GM19023 (cell line): ENCODE results near the gene NABP2.
A peak's percentile ranks its signal among the peaks of the same experiment; 100 is the strongest.
"Not testable (repeated sequence)": the region's sequence is repeated elsewhere in the genome, so short reads cannot be mapped to it uniquely, and the experiment has no call there.

Experiments
- ATAC-seq: cut with Tn5 transposase; IDR thresholded peaks from one replicate; pipeline ENCODE4 v1.9.1; 2021; ENCODE audit warnings: mild to moderate bottlenecking, moderate library complexity; ENCODE audit not compliant: unreplicated experiment

NABP2 gene

DNA sequence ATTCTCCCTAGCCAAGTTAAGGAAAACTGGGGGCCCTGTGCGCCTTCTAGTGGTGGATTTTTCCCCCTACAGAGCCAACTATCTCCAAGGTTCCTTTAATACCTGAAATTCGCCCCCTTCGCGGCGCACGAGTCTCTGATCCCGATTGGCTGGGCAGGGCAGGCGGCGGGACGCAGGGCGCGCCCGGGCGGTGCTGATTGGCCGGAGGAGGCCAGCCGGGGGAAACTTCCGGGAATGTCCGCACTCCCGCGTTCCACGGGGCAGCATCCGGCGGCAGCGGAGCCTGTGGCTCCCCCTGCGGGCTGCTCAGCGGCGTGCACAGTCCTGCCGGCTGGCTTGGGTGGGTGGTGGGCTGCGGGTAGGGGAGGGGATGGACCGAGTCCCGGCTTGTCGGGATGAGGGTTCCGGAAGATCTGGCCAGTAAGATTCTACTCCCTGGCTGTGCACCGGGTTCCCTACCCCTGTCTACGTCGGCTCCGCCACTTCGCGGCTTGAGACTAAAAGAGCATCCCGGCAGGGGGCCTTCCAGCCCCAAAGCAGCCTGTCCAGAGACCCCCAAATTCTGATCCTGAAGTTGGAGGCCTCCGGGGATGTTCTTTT is at the start of gene NABP2:
NABP2 (plus strand) TSS at position 241 of the 600 bp plus-strand sequence. CDS start 515 bp downstream, outside the sequence.
- peak; percentile 70 for ATAC-seq

- ATAC-seq, result no peak
Measured at GRCh38 chr12:56178347-56178746, 45.8 kb upstream of the NABP2 start.

GRCh38 chr12:56186957-56187356 is 37.2 kb upstream of the NABP2 start:
- ATAC-seq, result no peak

GRCh38 chr12:56188131-56188777 is 35.9 kb upstream of the NABP2 start:
- no peak for ATAC-seq

GRCh38 chr12:56188778-56189098 is 35.4 kb upstream of the NABP2 start:
- no peak for ATAC-seq

- peak; percentile 67 for ATAC-seq
Measured at GRCh38 chr12:56189099-56189917, 34.8 kb upstream of the NABP2 start, which contains the start of gene SMARCC2. SMARCC2 (minus strand) TSS chr12:56189483; CDS start chr12:56189461, 22 bp downstream.

DNA sequence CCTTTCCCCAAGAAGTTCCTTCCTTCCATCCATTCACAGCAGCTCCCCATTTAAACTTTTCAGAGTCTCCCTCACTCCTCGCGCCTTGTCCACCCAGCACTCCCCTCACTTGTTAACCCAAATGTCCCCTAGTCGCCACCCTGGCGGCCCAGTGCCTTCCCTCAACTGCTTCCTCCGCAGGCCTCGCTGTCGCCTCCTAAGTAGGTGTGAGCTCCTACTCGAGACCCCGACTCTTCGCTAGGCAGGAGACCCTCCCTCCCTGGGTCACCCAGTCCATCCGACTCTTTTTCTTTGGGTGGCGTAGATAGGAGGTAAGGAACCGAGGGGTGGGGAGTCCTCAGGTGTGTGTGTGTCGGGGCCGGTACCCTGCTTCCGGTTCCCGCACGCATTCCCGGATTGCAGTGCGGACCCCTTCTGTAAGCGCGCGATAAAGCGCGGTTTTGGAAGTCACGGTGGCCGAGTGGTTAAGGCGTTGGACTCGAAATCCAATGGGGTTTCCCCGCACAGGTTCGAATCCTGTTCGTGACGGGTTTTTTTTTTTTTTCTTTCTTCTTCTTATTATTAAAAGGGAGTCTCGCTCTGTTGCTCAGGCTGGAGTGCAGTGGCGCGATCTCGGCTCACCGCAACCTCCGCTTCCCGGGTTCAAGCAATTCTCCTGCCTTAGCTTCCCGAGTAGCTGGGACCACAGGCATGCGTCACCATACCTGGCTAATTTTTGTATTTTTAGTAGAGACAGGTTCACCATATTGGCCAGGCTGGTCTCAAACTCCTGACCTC is 34.0 kb upstream of the NABP2 start:
- ATAC-seq, result peak; percentile 30

- ATAC-seq, result no peak
Measured at GRCh38 chr12:56190695-56191155, 33.4 kb upstream of the NABP2 start.

DNA sequence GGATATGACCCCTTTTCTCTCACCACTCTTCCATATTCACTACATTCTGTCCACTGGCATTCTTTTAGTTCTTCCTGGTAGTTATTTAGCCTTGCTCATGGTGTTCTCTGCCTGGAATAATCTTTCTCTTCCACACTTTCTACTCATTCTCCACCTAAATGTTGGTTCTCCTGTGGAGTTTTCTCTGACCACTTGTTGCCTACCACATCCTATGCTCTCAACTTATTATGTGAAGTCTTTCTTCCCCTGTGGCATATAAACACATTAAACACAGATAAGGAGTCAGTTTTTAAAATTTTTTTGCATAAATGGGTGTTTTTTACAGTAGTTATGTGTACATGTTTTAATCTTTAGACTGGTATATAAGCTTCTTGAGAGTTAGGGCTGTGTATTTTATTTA is 31.6 kb upstream of the NABP2 start:
- ATAC-seq, result no peak

GRCh38 chr12:56193025-56193578 is 31.0 kb upstream of the NABP2 start:
- no peak for ATAC-seq

- ATAC-seq, result not testable (repeated sequence)
Measured at GRCh38 chr12:56196818-56197550, 27.2 kb upstream of the NABP2 start.

GRCh38 chr12:56197921-56198635 is 26.1 kb upstream of the NABP2 start:
- no peak for ATAC-seq

DNA sequence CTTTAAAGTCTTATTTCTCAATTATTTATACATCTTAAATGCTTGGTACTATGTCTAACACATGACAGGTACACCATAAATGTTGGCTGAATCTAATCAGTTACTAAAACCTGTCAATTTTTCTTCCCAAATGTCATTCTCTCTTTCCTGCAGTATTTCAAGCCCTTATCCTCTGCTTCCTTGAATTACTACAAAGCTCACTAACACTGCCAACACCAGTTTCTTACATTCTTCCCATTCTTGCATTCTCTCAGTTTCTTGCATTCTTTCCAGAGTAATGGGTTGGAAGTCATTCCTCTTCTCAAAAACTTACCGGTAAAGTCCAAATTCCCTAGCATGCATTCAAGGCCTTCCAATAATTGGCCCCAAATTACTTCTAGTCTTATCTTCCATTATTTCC is 25.3 kb upstream of the NABP2 start:
- ATAC-seq, result no peak

DNA sequence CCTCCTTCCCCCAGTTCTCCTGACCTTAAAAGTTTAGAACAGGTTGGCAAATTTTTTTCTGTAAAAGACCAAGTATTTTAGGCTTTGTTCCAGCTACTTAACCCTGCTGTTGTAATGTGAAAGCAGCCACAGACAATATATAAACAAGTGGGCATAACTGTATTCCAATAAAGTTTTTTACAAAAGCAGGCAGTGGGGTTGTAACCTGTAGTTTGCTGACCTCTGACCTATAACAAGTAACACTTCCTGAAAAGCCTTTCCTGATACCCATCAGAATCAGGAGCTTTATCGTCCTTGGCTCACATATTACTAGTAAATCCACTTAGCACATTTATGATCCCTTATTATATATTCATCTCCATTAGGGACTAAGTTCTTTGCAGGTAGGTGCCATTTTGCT is 21.8 kb upstream of the NABP2 start:
- ATAC-seq, result no peak

DNA sequence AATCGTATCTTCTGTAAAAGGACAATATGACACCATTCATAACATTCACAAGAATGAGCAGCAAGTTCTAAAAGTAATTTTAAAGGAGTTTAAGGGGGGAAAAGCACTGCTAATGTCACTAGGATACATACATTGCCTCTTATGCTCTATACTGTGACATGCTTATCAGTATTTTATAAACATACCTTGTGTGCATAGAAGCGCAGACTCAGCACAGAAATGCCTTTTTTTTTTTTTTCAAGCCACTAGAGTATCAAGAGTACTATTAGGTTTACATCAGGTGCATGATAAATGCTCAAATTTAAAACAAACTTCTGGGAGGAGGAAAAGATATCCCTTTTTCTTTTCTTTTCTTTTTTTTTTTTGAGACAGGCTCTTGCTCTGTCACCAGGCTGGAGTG is 21.3 kb upstream of the NABP2 start:
- no peak for ATAC-seq

DNA sequence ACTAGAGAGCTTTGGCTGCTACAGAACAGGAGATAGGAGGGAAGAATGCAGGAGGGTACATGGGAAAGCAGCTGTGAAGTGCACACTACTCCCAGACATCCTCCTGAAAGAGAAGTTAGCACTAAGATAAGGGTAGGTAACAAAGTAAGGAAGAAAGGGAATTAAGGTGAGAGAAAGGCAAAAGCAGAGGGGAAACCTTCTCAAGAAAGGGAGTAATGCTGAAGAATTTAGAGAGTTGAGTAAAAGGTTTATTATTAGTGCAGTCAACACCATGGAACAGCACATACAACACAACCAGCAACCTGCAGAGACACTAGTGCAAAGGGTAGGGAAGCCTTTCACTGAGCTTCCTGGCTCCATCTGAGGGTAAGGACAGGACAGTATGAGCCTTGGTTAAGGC is 19.9 kb upstream of the NABP2 start:
- no peak for ATAC-seq

- ATAC-seq, result no peak
Measured at GRCh38 chr12:56205445-56205844, 18.7 kb upstream of the NABP2 start.

DNA sequence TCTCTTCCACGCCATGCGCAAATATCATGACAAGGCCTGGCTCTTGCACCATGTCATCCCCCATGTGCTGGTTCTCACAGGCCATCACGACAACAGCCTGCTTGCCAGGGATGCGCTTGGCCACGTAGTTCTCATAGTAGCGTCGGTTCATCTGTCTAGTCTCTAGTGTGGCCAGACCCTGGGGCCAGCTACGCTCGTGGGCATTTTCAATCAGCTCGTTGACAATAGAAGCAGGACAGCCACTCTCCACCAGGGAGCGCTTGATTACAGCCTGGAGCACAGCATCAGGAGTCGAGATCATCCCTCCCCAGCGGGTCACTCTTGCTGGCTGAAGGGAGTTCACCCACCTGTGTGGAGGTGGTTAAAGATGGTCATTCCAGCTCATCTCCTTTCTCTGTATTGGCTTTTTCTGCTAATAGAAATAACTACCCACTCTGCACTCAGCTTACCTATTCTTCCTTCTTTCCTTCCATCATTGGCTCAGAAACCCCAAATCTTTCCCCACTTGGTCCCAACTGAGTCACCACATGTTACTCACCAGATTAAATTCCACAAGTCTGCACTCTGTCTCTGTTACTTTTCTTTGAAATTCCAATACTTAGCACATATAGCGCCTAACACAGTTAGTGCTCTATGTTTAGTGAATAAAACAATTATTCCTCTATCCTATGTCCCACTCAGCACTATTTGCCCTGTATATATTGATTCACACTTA is 17.5 kb upstream of the NABP2 start:
- ATAC-seq, result no peak

DNA sequence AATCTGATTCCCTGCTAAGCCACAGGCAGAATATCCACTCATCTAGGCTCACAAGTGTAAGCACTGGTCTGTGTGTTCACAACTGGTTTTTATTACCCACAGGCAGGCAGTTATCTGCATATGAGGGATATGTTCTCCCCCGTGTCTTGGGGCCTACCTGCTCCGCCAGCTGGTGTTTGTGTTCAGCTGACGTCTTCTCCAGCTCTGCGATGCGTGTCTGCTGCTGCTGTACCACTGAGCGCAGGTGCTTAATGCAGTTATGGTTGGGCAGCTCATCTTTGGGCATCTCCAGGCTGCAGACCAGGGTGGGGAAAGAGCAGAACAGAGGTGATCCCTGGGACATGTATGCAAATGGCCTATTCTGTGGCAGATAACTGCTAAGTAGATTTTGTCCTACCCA is 16.1 kb upstream of the NABP2 start:
- ATAC-seq, result no peak
